ENCODE measurements around the gene NDUFB8.

NDUFB8 gene

GRCh38 chr10:100515612-100516011, 14.1 kb downstream of the NDUFB8 start:
- no peak for DNase-seq (ENCODE audit: low spot score)
- no peak for TF ChIP-seq CTCF (IDR thresholded peaks at IDR 0.05; ENCODE audit: extremely low read depth, missing control alignments)

- no peak for DNase-seq (ENCODE audit: low spot score)
- TF ChIP-seq CTCF (IDR thresholded peaks at IDR 0.05; ENCODE audit: extremely low read depth, missing control alignments), result no peak
Observed at GRCh38 chr10:100510533-100511308, 18.9 kb downstream of the NDUFB8 start.

GRCh38 chr10:100509241-100509840, 20.3 kb downstream of the NDUFB8 start:
- no peak for DNase-seq (ENCODE audit: low spot score)
- TF ChIP-seq CTCF (IDR thresholded peaks at IDR 0.05; ENCODE audit: extremely low read depth, missing control alignments), result no peak

- peak; percentile 65 for DNase-seq (ENCODE audit: low spot score)
- peak; percentile 54 for TF ChIP-seq CTCF (IDR thresholded peaks at IDR 0.05; ENCODE audit: extremely low read depth, missing control alignments)
Observed at GRCh38 chr10:100508691-100509150, 20.9 kb downstream of the NDUFB8 start.

- no peak for TF ChIP-seq CTCF (IDR thresholded peaks at IDR 0.05; ENCODE audit: extremely low read depth, missing control alignments)
- no peak for DNase-seq (ENCODE audit: low spot score)
Observed at GRCh38 chr10:100508266-100508665, 21.4 kb downstream of the NDUFB8 start.

- TF ChIP-seq CTCF (IDR thresholded peaks at IDR 0.05; ENCODE audit: extremely low read depth, missing control alignments), result no peak
- DNase-seq (ENCODE audit: low spot score), result no peak
Observed at GRCh38 chr10:100507357-100507732, 22.3 kb downstream of the NDUFB8 start.

- DNase-seq (ENCODE audit: low spot score), result no peak
- no peak for TF ChIP-seq CTCF (IDR thresholded peaks at IDR 0.05; ENCODE audit: extremely low read depth, missing control alignments)
Observed at GRCh38 chr10:100506596-100507356, 22.9 kb downstream of the NDUFB8 start.

Data from GM20000 (cell line).